Stimulated activated CD4-positive, alpha-beta T cell treated with anti-CD3 and anti-CD28 coated beads, TNF-alpha, amount 100 ng/mL, for 24 hours (primary cell): ENCODE data around the gene GPR39.

Experiments
- DNase-seq, 3 experiments: peaks; one replicate each; pipeline ENCODE4 v3.0.0-alpha.2; 2020; ENCODE audit warnings: low read depth in 3 of 3

The GPR39 gene

GRCh38 chr2:132443106-132443505 lies 26.5 kb downstream of the GPR39 start:
- no peak for DNase-seq

DNA sequence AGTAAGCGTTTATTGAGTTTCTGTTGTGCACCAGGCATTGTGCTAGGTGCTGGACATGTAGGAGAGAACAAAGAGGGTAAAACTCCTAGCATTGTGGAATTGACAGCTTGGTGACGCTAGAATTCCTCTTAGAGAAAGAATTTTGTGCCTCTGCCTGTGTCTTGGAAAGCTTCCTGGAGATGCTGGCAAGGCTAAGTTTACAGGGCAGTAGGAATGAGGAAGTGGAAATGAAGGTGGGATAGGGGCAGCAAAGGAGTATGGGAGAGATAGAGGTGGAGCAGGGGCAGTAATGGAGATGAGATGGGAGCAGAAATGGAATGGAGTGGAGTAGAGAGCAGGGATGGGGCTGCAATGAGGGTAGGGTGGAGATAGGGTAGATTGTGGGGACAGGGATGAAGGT lies 29.8 kb downstream of the GPR39 start:
- no peak for DNase-seq

DNA sequence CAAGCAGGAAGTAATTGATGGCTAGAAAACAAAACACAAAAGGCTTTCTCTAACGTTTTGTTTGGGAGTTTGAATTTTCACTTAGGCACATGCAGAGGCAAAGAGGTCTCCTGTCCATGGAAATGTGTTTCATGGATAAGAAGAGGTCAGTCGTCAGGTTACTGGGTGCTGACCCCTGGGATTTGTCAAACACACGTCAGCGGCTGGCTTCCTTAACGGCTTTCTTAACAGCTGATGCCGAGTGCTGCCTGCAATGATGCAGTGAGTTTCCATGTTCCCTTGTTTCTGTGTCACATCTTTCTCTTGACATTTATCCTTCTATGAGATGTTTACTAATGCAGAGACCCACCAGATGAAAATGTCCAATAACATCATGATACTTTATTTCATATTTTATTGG lies 31.7 kb downstream of the GPR39 start:
- no peak for DNase-seq

DNA sequence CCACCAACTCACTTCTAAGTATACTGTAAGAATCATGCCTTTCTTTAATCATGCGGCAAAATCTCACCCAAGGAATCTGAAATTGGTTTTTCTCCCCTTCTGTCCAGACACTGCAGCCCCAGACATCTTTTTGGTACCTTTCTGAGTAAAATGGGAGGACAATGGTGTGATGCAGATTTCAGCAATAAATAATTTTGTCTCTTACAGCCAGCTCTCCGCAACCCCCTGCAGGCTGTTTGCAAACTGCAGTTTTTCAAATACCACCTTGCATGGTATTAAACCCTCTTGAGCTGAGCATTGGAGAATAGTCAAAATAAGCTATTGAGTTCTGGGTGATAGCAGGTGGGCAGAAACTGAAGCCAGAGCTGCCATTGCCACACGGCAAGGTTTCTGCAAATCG lies 32.2 kb downstream of the GPR39 start:
- no peak for DNase-seq

DNA sequence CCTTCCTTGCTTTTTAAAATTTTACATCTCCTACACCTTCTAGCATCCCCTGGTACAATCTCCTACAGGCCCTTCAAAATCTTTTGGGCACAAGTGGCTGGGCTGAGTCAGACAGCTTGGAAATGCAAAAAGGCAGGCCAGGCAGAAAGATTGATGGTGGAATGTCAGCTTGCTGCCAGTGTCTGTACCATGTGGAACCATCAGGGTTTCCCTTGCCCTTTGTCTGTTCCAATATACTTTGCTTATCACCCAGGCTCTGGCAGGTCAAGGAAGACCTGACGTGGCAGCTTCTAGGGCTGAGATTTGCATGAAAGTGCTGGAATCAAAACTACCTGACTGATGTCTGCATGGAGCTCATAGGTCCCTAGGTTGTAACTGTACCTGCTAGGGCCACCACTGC lies 33.3 kb downstream of the GPR39 start:
- no peak for DNase-seq

- no peak for DNase-seq
These were observed 44.2 kb downstream of the GPR39 start for GRCh38 chr2:132460781-132461180.

GRCh38 chr2:132462236-132462635 lies 45.6 kb downstream of the GPR39 start:
- no peak for DNase-seq

GRCh38 chr2:132463719-132464118 lies 47.1 kb downstream of the GPR39 start:
- DNase-seq: no peak

DNA sequence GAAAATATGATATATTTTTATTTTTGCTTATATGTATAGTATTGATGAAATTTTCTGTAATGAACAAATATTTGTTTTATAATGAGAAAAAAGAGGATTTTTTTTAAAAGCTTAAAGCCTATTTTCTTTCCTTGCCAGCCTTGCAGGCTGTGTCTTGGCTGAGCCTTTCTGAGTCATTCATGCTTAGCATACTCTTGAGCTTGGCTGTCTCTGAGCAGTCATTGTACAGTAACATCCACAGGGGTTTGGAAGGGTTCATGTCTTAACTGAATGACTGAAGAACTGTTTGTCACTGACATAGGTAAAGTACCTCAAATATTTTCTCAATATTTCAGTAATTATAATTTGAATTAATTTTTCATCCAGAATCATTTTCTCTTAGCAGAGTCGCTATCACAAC lies 49.3 kb downstream of the GPR39 start:
- no peak for DNase-seq

DNA sequence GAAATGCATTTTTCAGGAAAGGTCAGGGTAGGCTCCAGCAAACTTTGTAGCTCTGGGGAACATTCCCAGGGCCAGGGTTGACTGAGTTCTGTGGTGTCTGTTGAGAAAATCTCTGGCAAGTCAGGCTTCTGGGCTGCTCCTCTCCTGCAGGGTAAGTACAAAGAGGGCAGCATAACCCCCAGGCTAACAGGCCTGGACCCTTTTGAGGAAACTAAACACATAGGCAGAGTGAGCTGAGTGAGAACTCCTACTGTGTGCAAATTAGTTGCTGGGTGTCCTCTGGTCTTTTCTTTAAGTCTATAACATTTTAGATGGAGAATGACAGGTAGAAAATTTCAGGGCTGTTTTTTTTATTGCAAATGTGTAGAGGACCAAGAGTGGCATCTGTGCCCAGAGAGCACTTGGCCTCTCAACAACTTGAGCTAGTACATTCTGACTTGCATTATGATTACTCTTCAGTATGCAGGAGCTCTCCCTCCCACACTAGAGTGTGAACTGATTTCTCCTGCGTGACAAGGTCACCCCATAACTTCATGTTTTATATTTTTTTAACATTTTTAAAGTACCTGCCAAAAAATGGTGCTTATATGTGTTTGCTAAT lies 49.9 kb downstream of the GPR39 start:
- no peak for DNase-seq

DNA sequence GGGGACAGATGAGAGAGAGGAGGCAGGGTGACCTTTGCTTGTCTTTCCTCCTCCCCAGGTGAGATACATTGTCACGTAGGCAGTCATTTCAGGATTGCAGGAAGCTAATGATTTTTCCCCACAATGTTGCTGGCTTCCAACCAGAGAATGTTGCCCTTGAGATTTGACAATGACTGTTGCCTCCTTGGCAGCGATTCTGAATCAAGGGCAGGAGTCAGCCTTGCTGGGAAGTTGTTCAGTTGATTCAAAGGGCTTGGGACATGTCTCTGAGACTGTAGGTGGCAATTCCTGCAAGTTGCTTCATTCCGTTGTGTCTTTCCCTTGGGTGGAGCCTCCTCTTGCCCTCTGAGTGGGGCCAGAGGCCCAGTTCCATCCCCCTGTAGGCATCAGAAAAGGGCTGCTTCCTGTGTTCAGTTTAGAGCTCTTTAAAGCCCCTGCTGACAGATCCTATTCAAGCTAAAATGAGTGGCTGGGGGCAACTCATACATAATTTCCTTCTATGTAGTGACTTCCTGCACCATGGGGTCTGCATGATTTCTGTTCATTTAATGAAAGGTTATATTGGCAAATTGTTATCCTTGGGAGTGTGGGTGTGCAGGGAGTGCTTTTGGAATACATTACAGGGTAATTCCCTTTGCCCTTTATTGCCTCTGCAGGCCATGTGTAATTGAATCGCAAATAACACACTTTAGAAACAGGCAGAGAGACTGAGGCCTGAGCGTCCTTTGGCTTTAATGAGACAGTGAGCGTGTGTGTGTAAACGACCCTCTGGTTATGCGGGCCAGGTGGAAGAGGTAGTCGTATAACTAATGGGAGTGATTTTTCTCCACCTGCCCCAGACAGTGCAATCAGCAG lies 52.4 kb downstream of the GPR39 start:
- DNase-seq: no peak

- no peak for DNase-seq
These were observed 54.1 kb downstream of the GPR39 start for GRCh38 chr2:132470746-132471145.

- no peak for DNase-seq
These were observed 56.7 kb downstream of the GPR39 start for GRCh38 chr2:132473174-132473883.

DNA sequence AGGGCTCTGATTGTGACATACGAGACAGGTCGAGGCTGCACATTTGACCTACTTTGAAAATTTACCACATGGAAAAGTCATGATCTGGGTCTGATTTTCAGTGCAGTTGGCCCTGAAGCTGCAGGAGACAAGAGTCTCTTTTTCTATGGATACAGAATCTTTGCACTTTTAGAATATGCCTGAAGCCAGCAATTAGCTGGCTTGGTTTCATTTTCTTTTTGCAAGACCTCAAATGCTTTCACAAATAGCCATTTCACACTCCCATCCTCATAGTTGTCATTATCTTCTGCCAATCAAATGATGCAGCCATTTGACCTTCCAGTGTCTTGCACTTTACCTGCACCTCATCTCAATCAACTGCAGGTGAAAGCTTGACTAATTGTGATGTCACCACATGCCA lies 59.0 kb downstream of the GPR39 start:
- DNase-seq: no peak

- no peak for DNase-seq
These were observed 60.8 kb downstream of the GPR39 start for GRCh38 chr2:132477436-132477835.

- DNase-seq: no peak
These were observed 61.4 kb downstream of the GPR39 start for GRCh38 chr2:132477962-132478361.

DNA sequence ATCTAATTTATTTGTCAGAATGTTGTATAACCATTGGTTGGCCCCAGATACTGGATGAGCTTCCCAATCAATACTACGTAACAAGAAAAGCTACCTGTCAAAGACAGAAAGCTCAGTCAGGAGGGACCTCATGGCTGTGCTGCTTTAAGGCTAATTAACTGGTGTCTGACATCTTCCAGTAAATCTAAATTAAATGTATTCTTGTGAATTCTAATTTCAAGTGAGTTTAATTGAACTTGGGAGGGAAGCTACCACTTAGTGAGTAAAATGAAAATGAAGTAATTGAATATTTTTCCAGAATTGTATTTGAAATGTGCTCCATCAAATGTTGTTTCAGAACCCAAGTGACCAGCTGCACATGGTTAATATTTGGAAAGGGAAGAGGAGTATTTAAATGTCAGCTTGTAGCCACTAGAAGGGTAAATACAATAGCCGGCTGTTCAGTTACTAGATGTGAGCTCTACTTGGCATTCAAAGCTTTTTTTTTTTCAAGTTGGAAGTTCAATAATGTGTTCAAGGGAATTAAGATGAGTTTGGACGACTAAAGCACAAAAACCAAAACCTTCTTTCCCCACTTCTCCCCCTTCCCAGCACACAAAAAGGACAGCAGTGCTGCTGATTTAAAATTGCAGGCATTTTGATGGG lies 62.0 kb downstream of the GPR39 start:
- DNase-seq: no peak

DNA sequence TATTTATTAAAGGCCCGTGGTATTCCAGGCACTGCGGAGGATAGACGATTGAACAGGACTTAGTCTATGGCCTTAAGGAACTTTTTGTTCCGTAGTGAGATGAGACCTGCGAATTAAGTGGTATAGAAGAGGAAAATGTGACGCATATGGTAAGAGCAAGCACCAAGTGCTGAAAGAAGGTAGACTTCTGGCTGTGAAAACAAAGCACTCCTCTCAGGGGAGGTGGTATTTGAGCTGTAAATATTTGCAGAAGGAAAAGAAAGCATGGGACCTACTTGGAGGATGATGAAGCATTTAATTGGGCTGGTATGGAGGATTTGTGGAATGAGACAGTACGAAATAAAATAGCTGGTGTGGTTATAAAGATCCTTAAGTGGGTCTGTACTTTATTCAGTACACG lies 62.5 kb downstream of the GPR39 start:
- DNase-seq: no peak

GRCh38 chr2:132482821-132483220 lies 66.2 kb downstream of the GPR39 start:
- DNase-seq: no peak

GRCh38 chr2:132484144-132484543 lies 67.5 kb downstream of the GPR39 start:
- no peak for DNase-seq

GRCh38 chr2:132488491-132488890 lies 71.9 kb downstream of the GPR39 start:
- no peak for DNase-seq

DNA sequence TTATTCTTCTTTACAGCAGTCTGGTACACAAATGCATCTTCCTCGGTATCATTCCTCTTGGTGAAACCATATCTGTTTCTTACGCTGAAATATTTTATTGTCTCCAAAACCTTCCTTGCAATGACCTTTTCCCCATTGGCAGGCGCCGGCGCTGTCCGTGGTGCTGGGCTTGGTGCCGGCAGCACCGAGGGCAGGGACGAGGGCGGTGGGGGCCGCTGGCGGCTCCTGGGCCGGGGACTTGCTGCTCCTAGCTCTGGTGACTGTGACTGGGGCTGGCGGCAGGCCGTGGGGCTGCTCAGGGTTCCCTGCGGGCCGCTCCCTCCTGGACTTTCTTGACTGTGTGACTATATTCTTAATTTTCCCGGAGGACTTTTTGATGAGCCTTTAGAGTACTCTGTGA lies 72.5 kb downstream of the GPR39 start:
- no peak for DNase-seq
